ENCODE data around the gene GLCCI1.

The GLCCI1 gene

GRCh38 chr7:8064828-8065227 lies 96.2 kb downstream of the GLCCI1 start:
- TF ChIP-seq GATA3 (IDR thresholded peaks at IDR 0.05; ENCODE audit: low read depth, low read length): no peak
- TF ChIP-seq GATA2 (IDR thresholded peaks at IDR 0.05; ENCODE audit: low read depth, low read length): no peak

- TF ChIP-seq GATA3 (IDR thresholded peaks at IDR 0.05; ENCODE audit: low read depth, low read length): no peak
- no peak for TF ChIP-seq GATA2 (IDR thresholded peaks at IDR 0.05; ENCODE audit: low read depth, low read length)
Observed at GRCh38 chr7:8065356-8065813, 96.8 kb downstream of the GLCCI1 start.

GRCh38 chr7:8068892-8069686 lies 100.5 kb downstream of the GLCCI1 start:
- TF ChIP-seq GATA3 (IDR thresholded peaks at IDR 0.05; ENCODE audit: low read depth, low read length): no peak
- TF ChIP-seq GATA2 (IDR thresholded peaks at IDR 0.05; ENCODE audit: low read depth, low read length): no peak

- TF ChIP-seq GATA3 (IDR thresholded peaks at IDR 0.05; ENCODE audit: low read depth, low read length) (no peak), GATA2 (IDR thresholded peaks at IDR 0.05; ENCODE audit: low read depth, low read length) (no peak)
Observed at GRCh38 chr7:8070451-8071180, 102.0 kb downstream of the GLCCI1 start.

GRCh38 chr7:8078418-8078817 lies 109.8 kb downstream of the GLCCI1 start:
- TF ChIP-seq GATA2 (IDR thresholded peaks at IDR 0.05; ENCODE audit: low read depth, low read length): no peak
- TF ChIP-seq GATA3 (IDR thresholded peaks at IDR 0.05; ENCODE audit: low read depth, low read length): no peak

DNA sequence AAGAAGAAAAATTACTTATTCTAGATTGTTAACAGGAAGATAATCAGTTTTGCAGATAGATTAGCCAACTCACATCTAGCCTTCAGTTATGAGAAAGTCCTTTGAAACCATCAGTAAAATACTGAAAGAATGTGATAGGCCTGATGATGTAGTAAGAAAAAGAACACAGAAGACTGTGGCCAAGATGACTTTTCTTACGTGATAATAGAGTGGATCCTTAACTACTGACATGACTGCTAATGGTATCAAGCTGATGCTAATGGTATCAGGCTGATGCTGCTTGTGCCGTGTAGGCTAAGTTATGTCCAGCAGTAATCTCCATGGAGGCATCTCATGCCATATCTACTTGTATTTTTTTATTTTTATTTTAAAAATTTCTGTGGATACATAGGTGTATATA lies 114.2 kb downstream of the GLCCI1 start:
- TF ChIP-seq GATA3 (IDR thresholded peaks at IDR 0.05; ENCODE audit: low read depth, low read length): no peak
- no peak for TF ChIP-seq GATA2 (IDR thresholded peaks at IDR 0.05; ENCODE audit: low read depth, low read length)

- TF ChIP-seq GATA3 (IDR thresholded peaks at IDR 0.05; ENCODE audit: low read depth, low read length): no peak
- TF ChIP-seq GATA2 (IDR thresholded peaks at IDR 0.05; ENCODE audit: low read depth, low read length): no peak
Observed at GRCh38 chr7:8084836-8085235, 116.2 kb downstream of the GLCCI1 start.

GRCh38 chr7:8085420-8085819 lies 116.8 kb downstream of the GLCCI1 start:
- TF ChIP-seq GATA3 (IDR thresholded peaks at IDR 0.05; ENCODE audit: low read depth, low read length) (no peak), GATA2 (IDR thresholded peaks at IDR 0.05; ENCODE audit: low read depth, low read length) (no peak)

- TF ChIP-seq GATA2 (IDR thresholded peaks at IDR 0.05; ENCODE audit: low read depth, low read length): no peak
- no peak for TF ChIP-seq GATA3 (IDR thresholded peaks at IDR 0.05; ENCODE audit: low read depth, low read length)
Observed at GRCh38 chr7:8086239-8086638, 117.6 kb downstream of the GLCCI1 start.

- TF ChIP-seq GATA2 (IDR thresholded peaks at IDR 0.05; ENCODE audit: low read depth, low read length) (no peak), GATA3 (IDR thresholded peaks at IDR 0.05; ENCODE audit: low read depth, low read length) (no peak)
Observed at GRCh38 chr7:8089036-8089780, 120.6 kb downstream of the GLCCI1 start.

DNA sequence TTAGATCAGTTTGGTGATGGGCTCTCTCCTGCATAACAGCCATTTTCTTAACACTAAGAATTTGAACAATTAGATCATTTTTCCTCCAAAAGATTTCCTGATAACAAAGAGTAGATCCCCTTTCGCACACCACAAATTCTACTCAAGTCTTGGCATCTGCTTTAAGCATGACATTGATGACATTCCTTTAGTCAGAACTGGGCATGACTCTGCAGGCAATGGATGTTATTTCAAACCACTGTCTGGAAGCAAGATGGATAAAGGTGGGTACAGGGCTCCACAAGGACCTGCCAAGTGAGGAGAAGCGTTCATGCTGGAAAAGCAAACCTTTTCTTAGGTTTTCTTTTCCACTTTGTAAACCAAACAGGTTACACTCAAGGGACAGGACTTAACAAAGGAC lies 123.5 kb downstream of the GLCCI1 start:
- TF ChIP-seq GATA2 (IDR thresholded peaks at IDR 0.05; ENCODE audit: low read depth, low read length): no peak
- no peak for TF ChIP-seq GATA3 (IDR thresholded peaks at IDR 0.05; ENCODE audit: low read depth, low read length)

DNA sequence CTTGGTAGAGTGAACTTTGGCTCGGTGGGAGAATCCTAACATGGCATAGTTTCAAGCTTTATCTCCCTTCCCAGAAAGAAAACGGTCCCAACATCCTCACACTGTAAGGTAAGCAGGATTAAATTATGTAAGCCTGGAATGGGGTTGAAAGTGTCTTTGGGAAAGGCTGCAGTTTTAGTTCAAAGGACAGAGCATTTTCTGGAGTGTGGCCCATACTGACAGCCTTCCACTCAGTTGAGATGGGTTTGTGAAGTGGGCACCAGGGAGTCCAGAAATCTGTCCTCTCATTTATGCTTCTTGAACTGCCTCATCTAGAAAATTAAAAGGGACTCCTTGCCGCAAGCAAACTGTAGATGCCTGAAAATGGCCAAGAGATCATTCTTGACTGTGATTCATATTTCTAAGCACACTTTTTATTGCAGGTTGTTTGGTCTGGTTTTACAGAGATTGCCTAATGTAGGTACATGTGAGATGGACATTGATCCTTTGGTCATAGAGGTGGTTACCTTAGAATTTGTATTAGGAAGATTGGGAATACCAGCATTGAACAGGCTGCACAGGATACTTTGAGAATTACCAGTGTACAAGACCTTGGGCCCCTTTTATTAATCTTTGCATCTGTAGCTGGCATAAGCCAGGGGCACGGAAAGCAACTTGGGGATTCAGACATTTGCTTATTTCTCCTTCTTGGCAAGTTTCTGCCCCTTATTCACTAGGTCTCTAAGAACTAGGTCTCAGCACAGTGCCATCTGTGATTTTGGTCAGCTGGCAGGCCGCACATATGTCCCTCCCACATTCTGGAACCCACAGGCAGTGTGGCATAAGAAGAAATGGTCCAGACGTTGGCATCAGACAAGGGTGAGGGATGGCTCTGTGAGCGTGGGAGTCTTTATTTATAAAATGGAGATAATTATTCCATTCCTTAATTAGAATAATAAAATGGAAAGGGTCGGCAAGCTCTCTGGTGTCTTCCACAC lies 125.9 kb downstream of the GLCCI1 start:
- TF ChIP-seq GATA2 (IDR thresholded peaks at IDR 0.05; ENCODE audit: low read depth, low read length): no peak
- no peak for TF ChIP-seq GATA3 (IDR thresholded peaks at IDR 0.05; ENCODE audit: low read depth, low read length)

DNA sequence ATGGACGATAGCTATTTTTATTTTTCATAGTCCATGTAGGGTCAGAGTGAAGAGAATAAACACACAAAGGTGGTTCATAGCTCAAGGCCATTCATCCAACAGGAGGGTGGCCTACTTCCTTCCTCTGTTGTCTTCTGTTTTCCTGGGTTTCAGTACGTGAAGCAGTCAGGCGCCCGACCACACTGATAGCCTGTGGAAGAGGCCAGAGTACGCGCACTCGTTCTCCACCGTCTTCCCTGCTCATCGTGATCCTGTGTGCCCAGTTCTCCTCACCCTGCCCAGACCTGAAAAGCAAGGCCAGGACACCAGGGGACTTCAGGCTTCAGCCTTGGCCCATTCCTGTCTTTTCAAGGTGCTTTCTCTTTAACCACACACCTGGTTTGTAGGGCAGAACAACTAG lies 134.7 kb downstream of the GLCCI1 start:
- TF ChIP-seq GATA2 (IDR thresholded peaks at IDR 0.05; ENCODE audit: low read depth, low read length) (no peak), GATA3 (IDR thresholded peaks at IDR 0.05; ENCODE audit: low read depth, low read length) (no peak)

Measured in SH-SY5Y (cell line).